Stimulated activated CD4-positive, alpha-beta T cell treated with anti-CD3 and anti-CD28 coated beads, Interleukin-1b, Interleukin-23, amount 100 ng/mL, for 1 hour (primary cell): ENCODE results near the gene CCNY.

Experiments used
- DNase-seq, 2 donors: peaks; one replicate each; pipeline ENCODE4 v3.0.0-alpha.2; 2020; ENCODE audit warnings: low read depth in 2 of 2

Gene CCNY

DNA sequence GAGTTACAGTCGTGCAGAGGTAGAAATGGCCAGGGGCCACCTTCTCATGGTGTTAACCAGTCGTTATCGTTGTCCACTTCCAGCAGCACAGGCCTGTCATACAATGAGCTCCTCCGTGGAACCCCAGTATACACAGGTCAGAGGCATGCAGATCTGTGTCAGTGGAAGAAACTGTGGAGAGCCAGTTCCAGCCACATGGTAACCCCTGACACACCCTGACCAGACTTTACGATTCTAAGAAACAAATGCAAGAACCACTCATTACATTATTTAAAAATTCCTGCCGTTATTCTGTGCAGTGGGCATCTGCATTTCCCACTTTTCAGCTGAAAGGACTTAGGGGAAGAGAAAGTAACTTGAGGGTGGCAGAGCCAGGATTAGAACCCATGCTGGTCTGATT, 245.3 kb downstream of the CCNY start:
- no peak for DNase-seq

DNA sequence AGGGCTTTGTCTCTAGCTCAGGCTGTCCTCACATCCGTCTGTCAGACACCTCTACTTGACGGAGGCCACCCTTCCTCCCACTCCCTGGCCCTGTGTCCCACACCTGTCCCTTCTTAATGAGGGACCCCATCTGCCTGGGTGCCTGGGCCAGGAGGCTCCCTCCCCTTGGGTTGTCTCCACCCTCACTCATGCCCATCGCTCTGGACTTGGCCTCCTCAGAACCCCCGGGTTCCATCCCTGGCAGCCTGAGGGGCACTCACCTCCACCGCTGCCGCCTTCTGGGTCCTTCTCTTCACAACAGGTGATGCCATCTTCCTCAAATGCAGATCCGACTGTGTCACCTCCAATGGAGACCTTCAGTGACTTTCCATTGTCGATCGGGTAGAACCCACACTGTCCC, 248.6 kb downstream of the CCNY start:
- no peak for DNase-seq

DNA sequence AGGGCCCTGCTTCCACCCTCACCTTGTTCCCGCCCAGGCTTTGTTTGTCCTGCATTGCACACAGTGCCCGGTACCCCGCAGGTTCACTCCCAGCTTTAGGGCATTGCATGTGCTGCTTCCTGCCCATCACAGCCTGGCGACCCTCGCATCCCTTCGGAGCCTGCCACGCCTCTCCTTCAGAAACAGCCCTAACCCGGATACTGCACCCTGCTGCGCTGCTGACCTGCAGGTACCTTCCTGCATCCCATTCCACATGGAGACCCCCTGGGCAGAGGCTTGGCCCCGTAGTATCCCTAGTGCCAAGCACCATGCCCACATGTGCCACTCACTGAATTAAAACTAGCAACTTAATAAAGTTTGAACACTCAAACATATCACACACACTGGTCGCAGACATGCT, 249.0 kb downstream of the CCNY start:
- no peak for DNase-seq

DNA sequence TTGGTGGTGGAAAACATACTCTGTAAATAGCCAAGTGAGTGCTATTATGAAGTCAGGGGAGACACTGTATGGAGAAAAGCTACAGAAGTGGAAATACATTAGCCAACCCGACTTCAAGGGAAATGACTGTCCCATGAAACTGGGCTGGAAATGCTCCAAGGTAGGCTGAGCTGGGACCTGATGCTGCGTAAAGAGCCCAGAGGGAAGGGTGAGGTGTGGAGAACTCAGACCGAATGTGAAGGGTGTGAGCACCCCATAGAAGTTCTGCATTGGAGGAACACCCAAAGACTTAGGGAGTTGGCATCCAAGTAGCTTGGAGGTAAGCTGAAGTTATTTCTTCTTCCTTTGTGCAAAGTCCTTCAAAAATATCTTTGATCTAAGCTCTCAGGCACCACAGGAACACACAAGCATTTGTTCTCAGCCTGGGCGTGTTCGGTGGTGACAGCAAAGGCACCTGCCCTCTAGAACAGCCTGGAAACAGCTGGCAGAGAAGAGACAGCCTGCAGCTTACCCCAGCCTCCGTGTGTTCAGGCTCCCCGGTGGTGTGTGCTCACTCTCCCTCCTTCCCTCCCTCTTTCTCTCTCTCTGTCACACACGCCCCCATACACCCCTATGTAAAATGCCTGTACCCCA, 249.7 kb downstream of the CCNY start:
- DNase-seq, result no peak

DNA sequence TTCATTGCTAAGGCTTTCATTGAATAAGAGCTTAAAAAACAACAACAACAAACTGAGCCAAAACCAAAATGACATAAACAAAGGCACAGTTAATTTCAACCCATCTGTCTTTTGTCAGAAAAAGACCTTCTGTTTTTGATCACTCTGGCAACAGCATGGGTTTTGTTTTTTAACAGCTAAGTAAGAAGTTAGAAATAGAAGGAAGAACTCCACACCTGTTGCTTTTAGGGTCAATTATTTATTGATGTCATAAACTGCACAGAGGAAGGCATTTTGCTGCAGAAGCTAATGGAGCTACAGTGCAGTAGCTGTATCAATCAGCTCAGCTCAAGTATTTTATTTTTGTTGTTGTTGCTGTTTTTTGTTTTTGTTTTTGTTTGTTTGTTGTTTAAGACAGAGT, 252.5 kb downstream of the CCNY start:
- DNase-seq, result no peak

DNA sequence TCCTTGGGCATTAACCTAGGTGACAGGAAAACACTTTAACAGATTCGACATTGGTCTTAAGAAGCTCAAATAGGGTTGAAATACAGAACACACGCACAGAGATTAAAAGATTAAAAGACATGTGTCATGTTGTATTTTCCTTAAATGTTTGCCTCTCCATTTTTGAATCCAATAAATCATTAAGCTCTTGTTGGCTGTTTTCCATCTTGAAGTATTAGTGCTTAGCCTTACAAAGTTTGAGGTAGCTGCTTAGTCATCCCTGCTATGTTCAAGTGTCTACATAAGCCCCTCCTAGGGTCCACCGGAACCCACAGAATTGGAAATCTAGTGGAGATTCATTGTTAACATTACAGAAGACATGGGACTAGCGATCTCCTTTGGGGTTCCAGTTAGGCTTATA, 256.1 kb downstream of the CCNY start:
- no peak for DNase-seq

DNA sequence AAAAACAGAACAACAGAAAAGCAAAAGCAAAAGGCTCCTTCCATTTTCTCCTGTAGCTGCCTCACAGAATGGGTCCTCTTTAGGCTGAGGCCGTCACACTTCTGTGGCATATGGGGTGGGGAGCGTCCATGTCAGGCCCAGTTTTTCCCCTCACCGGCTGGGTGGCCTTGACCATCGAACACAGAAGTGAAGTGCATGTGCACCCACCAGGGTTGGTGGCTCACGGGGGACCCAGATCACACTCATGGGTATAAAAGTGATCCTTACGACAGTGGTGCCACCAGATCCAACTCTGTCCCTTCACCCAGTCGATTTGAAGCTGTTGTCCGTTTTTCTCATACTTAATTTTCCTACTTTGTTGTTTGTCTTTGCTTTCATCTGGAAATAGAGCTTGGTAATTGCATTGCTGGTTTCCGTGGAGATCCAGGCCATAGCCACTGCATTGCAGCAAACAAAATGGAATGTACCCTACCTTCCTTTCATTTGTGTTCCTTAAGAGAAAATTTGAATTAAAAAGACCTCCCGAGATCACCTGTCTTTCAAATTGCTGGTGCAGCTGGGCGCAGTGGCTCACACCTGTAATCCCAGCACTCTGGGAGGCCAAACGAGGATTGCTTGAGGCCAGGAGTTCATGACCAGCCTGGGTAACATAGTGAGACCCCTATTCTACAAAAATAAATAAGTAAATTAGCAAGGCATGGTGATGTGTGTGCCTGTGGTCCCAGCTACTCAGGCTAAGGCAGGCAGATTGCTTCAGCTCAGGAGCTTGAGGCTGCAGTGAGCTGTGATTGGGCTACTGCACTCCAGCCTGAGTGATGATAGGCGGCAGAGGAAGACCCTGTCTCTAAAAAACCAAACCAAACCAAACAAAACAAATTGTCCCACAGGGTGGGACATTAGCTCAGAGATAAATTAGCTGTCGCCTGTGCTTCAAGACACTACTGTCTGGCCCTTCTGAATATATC, 258.1 kb downstream of the CCNY start:
- DNase-seq, result no peak

DNA sequence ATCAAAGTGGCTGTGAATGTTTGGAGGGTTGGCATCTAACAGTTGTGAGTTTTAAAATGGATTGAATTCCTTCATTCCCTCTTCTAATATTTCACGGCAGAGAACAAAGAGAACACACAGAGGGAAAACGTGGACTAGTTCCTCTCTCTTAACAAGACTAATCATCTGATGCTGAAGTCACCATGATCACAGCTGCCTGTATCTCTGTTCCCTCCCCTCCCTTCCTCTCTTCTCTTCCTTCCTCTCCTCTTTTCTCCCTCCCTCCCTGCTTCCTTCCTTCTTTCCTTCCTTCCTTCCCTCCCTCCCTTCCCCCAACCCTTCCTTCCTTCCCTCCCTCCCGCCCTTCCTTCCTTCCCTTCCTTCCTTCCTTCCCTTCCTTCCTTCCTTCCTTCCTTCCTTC, 258.8 kb downstream of the CCNY start:
- DNase-seq, result no peak

DNA sequence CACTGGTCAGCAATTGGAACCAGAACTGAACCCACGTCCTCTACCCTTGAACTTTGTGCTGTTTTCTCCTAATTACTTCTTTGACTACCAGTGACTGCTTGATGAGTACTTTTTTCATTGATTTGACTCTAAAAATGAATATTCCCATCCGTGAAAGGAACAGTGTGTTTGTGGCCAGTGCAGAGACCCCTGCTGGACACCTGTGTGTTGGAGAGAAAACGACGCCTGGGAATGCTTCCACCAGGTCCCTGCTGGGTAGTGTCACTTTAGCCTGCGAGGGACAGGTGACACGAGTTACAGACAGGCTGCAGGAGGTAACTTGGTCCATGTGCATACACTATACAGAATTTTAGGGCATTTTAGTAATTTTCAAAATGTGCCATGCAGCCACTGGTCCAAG, 262.1 kb downstream of the CCNY start:
- no peak for DNase-seq

DNA sequence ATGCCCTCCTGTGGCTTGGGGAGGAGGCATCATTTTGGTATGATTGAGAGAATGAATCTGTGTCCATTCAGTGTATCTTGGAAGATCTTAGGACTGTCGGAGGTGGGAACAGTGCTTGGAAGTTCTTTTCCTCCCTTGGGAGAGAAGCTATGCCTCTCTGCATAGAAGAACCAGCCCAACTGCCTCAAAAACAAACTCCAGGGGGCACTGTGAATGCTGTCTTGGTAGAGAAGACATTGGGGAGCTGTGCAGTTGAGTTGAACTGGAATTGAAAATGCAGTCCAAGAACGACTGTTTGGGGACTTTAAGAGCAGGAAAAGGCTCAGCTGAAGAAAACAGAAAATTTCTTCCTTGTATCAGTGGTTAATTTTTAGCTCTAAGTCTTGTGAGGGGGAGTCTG, 263.9 kb downstream of the CCNY start:
- no peak for DNase-seq

DNA sequence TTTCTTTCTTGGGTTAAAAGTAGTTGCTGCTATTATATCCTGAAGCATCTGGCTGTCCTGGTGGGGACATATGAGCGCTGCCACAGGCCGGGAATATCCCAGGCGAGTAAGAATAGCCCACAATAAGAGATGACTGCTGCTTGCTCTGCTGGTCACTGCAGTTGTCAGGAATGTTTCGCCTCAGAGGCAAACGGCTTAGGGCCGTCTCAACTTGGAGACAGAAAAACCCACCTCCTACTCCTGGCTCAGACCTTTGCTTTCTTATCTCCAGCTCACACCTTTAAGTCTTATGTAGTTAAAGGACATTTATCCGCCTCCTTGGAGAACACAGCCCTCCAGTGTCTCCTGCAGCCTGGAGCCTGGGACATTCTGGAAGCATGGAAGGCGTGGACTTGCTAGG, 268.9 kb downstream of the CCNY start, which contains the start of gene GJD4:
TSS of gene GJD4 (plus strand) at position 151 of the 400 bp plus-strand sequence. CDS start at position 378, 227 bp downstream.
- no peak for DNase-seq

DNA sequence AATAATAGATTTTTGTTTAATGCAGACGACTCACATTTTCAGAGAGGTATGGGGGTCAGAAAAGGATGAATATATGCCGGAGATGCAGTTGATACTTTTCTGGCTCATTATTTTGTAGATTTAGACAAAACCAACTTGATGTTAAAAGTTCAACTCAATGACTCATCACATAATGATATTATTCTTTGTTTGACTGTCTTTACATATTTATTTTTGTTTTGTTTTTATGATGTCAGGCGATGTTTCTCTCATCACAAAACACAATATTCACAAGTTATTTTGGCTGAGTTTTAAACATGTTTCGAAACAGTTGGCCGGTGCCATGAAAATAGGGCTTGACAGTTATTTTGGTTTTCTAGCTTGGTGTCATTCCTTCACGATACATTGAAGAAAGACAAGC, 270.1 kb downstream of the CCNY start:
- DNase-seq, result no peak

DNA sequence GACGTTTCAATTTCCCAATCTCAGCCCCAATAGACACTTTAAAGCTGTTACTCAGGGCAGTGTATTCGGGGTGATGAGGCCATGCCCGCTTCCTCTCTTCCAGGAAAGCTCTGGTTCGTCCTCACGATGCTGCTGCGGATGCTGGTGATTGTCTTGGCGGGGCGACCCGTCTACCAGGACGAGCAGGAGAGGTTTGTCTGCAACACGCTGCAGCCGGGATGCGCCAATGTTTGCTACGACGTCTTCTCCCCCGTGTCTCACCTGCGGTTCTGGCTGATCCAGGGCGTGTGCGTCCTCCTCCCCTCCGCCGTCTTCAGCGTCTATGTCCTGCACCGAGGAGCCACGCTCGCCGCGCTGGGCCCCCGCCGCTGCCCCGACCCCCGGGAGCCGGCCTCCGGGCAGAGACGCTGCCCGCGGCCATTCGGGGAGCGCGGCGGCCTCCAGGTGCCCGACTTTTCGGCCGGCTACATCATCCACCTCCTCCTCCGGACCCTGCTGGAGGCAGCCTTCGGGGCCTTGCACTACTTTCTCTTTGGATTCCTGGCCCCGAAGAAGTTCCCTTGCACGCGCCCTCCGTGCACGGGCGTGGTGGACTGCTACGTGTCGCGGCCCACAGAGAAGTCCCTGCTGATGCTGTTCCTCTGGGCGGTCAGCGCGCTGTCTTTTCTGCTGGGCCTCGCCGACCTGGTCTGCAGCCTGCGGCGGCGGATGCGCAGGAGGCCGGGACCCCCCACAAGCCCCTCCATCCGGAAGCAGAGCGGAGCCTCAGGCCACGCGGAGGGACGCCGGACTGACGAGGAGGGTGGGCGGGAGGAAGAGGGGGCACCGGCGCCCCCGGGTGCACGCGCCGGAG, 271.4 kb downstream of the CCNY start:
- no peak for DNase-seq

DNA sequence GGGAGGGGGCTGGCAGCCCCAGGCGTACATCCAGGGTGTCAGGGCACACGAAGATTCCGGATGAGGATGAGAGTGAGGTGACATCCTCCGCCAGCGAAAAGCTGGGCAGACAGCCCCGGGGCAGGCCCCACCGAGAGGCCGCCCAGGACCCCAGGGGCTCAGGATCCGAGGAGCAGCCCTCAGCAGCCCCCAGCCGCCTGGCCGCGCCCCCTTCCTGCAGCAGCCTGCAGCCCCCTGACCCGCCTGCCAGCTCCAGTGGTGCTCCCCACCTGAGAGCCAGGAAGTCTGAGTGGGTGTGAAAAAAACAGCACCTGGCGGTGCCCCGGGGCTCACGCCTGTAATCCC, 272.0 kb downstream of the CCNY start:
- no peak for DNase-seq

DNA sequence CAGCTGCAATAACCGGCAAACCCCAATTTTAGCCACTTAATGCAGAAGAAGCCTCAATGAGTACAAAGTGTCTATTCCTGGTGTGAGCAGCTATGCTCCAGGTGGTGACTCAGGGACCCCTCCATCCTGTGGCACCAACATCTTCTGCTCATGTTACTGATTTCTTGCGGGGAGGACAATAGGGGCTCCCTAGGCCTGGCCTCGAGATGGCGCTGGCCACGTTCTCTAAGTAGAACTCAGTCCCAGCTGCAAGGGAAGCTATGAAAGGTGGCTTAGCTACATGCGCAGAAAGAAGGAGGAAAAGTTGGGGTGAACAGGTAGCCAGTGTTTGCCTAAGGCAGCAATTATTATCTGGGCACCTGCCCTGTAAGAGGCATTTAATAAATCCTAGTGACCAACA, 275.4 kb downstream of the CCNY start:
- DNase-seq, result no peak

DNA sequence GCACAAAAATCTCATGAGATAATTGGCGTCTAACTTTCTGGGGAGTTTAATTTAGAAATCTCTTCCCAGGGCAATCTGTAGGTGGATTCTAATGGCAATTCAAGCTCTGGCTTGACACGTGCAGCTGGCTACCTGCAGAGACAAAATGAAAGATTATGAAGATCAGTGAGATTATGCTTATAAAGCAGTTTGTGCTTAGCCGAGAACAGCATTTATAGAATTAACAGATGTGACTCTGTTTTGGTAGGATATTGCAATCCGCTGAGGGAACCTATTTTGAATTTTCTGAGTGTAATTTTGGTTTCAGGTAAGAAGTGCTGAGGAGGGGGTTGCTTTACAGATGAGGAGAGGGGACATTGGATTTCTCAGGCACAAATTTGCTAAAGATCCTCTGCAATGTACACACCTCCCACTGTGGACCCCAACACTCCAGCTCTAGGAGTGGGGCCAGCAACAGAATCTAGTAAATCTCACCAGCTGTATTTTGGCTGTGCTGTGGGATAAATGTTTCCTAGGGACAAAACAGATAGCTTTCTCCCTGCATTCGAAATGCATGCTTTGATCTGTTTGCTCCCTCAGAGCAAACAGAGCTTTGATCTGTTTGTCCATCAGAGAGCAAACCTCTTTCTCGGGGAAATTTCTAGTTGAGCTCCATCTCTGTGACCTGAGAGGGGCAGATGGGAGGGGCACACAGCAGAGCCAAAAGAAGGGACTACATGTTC, 276.2 kb downstream of the CCNY start:
- DNase-seq, result no peak

DNA sequence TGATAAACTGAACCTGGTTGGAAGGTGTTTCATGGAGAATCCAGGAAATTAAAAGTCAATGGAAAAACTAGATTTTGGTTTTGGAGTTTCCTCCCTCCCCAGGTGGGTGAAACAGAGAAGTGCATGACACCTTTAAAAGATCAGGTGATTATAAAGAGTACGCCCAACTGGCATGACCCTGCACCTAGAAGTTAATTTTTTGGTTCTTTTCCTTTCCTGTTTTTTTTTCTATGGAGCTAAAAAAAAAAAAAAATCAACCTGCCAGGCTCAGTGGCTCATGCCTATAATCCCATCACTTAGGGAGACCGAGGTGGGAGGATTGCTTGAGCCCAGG, 276.8 kb downstream of the CCNY start:
- no peak for DNase-seq

DNA sequence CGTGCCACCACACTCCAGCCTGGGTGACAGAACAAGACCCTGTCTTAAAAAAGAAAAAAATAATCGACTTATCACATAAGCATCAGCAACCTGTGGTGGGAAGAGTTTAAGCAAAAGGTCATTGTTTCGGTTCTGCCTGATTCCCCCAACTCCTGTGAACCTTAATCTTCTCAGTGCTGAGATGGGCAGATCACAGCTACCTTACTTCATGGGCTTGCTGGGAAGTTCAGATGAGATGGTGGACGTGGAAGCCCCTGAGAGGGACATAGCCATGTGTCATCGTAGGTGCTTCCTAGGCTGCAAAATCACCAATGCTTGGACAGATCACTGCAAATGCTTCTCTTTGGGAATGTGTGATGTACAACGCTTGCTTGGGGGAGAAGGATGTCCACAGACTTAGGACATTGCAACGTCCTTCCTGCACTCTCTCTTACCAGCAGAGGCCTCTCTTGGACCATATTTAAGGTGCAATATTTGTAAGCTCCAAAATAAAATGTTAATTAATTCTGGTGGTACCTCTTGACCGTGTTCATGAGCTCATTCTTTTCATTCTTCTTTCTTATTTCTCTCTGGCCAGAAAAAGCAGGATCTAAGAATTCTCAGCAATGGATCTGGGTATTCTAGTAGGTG, 277.4 kb downstream of the CCNY start:
- no peak for DNase-seq

DNA sequence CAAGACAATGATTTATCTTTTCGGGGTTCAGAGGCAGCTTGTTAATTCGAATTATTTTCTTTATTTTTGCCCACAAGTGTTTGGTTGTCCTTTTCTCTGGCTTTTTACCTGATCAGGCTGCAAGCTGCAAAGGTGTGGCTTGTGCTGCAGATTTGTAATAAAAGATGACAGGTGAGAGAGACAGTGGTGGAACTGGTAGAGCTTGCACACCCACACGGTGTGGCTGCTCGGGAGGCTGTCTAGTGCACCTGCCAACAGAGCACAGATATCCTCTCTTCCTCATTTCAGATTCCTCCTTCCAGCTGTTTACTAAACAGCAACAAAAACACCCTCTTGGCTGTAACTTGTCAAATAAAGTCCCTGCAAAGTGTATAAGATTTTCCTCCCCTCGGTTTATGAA, 278.0 kb downstream of the CCNY start:
- DNase-seq, result no peak
